ENCODE results near the gene PRDX2. TPM values are rescaled to one million over a fixed set of nuclear protein-coding genes. Genes with fewer than 3 reads are reported as not detected.
"Not testable (repeated sequence)": the region's sequence is repeated elsewhere in the genome, so short reads cannot be mapped to it uniquely, and the experiment has no call there.

PRDX2 gene
- polyA plus RNA-seq, 5 donors: 197 to 304 (median 214) TPM

DNA sequence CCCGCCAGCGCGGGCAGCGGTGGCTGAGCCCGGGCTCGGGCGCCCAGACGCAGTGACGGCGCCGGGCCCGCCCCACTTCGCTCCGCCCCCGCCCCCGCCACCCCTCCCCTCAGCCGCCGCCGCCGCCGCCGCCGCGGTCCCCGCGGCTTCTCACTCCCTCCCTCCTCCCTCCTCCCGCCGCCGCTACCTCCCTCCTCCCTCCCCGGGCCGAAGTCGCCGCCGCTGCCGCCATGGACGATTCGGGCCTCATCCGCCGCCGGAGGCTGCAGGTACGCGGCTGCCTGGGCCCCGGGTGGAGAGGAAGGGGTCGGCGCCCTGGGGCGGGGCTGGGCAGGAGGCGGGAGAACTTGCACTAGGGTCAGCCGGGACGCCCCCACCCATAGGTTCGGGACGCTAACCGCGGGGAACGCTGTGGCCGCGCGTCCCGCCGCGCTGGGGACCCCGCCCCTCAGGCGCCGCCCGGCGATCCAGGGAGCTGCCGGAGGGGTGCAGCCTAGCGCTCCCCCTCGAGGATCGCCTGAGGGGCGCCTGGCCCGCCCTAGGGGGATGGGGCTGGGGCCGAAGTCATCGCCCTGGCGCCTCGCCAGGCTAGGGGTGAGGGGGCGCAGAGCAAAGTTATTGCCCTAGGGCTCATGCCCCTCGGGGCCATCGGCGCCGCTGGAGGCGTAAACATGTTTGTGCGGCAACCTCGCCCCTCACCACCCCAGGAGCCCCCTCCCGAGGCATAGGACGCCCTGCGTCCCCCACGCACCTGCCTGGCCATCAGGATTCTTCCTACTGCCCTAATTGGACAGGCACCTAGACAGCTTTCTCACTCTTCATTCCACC is 32.4 kb upstream of the PRDX2 start:
- DNase-seq: no peak

DNA sequence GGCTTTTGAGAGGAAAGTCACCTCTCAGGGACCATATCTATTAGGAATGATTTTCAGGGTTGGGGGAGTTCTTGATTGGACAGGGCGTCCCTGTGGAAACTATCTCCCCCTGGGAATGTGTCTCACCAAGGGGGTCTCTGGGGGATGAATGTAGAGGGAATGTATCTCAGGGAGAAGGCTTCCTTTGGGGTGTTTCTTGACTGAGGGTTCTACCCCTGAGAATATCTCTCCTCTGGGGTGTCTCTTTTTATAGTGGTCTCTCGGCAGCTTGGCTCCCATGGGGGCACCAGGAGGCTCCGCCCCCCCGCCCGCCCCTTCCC is 31.8 kb upstream of the PRDX2 start:
- no peak for DNase-seq

DNA sequence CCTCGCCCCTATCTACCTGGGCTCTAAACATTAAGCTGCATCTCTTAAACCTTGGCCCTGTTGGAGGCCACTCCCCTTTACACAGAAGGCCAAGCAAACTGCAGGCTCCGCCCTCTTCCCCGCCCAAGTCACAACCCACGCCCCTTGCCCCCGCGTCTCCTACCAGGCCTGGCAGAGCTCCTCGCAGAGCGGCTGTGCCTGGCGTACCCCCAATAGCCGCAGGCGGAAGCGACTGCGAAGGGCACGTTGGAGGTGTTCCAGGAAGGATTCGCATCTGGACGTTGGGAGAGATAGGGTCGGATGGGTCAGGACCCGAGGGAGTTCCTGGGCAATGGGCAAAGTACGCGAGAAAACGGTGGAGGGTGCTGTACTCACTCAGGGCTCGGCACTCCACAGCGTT is 26.9 kb upstream of the PRDX2 start:
- DNase-seq: no peak

DNA sequence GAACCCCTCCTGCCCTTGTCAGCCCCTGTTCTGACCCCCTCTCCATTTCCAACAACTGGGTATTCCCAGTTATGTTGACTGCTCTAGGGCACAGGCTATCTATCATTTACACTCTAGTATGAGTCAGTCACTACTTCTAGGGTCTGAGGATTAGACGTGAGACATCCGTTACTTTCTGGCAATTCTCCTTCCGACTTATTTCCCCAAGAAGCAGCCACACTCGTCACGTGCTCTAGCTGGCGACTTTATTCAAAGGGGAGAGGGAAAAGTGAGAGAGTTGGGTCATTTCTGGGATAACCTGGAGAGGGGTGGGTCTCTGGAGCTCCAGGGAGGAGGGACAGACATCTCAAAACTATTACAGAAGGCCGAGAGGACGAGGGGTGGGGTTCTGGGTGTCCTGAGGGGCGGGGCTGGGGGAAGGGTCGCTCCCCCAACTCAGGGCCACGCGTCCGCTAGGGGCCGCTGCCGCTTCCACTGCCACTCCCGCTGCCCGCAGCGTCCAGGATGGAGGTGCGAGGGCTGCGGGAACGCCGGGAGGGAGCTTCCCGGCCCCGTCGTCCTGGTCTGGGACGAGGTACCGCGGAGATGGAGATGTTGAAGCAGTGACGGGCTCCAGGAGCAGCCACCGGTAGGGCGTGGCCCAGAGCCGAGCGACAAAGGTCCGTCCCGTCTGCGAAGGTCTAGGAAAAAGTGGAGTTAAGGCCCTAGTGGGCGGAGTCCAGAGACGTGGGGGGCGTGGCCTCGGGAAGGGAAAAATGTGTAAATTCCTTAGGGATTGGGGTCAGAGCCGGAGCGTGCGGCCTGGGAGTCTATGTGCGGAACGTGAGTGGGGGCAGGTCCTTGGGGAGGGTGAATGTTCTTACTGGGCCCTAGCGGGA is 23.9 kb upstream of the PRDX2 start:
- DNase-seq: no peak

DNA sequence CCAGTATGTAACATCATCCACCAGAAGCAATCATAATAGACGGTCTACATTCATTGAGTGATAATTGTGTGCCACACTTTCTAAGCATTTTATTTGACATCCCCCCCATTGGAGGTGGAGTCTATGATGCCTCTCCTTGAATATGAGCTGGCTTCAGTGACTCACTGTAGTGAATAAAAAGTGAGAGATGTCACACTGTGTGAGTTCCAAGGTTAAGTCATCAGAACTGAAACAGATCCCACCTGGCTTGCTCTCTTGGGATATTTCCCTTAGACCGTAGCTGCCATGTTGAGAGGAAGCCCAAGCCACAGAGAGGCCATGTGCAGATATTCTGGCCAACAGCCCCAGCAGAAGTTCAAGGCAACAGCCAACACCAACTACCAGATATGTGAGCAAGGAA is 20.2 kb upstream of the PRDX2 start:
- DNase-seq: no peak

DNA sequence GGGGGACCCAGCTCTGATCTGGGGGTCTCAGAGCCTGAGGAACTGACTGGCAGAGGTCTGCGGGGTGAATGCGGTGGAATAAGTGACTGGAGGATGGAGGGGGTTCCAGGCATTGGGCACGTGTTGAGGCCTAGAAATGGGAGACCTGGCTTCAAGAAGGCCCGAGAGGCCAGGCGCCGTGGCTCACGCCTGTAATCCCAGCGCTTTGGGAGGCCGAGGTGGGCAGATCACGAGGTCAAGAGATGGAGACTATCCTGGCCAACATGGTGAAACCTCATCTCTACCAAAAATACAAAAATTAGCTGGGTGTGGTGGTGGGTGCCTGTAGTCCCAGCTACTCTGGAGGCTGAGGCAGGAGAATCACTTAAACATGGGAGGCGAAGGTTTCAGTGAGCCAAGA is 16.2 kb upstream of the PRDX2 start:
- DNase-seq: not testable (repeated sequence)

DNA sequence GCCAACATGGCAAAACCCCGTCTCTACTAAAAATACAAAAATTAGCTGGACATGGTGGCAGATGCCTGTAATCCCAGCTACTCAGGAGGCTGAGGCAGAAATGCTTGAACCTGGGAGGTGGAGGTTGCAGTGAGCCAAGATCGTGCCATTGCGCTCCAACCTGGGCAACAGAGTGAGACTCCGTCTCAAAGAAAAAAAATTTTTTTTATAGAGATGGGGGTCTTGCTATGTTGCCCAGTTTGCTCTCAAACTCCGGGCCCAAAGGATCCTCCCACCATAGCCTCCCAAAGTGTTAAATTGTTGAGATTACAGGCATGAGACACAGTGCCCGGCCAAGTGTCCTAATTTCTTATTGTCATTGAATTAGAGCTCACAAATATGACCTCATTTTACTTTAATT is 15.6 kb upstream of the PRDX2 start:
- not testable (repeated sequence) for DNase-seq

DNA sequence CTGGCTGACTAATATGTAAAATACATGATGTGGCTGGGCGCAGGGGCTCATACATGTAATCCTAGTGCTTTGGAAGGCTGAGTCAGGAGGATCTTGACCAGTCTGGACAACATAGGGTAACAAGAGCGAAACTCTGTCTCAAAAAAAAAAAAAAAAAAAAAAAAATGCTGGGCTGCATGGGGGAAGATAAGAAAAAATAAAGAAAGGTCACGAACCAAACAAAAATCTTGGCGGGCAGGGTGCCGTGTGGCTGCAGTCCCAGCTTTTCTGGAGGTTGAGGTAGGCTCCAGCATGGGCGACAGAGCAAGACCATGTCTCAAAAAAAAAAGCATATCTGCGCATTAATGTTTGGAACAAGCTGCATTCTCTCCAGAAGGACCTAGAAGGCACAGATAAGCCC is 13.5 kb upstream of the PRDX2 start:
- no peak for DNase-seq

DNA sequence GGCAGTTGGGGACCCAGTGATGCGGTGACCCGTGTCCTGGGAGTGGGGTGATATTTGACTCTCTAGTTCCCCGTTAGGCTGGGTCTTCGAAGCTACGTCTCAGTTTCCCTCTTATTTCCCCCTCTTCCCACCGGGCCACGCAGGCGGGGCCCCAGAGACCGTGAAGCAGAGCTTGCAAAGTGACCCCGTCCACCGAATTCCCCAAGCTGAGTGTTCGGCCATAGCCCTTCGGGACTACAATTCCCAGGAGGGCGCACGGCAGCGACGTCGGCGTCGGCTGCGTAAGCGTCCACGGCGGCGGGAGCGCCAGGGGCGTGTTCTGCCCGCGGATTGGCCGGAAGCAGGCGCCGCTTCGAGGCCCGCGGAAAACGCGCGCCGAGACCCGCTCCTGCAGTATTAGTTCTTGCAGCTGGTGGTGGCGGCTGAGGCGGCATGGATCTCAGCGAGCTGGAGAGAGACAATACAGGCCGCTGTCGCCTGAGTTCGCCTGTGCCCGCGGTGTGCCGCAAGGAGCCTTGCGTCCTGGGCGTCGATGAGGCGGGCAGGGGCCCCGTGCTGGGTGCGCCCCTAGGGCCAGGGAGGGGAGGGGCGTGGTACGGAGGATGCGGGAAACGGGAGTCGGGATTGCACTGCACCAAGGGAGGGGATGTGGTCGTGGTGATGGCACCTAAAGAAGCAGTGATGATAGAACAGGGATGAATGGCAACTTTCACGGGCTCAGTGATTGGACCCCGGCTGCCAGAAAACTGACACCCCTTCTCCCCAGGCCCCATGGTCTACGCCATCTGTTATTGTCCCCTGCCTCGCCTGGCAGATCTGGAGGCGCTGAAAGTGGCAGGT is 4.9 kb upstream of the PRDX2 start, which contains the start of gene RNASEH2A:
RNASEH2A (plus strand) TSS at position 343 of the 840 bp plus-strand sequence; CDS start at position 433, 90 bp downstream.
- DNase-seq: peak; percentile 85 to 87

DNA sequence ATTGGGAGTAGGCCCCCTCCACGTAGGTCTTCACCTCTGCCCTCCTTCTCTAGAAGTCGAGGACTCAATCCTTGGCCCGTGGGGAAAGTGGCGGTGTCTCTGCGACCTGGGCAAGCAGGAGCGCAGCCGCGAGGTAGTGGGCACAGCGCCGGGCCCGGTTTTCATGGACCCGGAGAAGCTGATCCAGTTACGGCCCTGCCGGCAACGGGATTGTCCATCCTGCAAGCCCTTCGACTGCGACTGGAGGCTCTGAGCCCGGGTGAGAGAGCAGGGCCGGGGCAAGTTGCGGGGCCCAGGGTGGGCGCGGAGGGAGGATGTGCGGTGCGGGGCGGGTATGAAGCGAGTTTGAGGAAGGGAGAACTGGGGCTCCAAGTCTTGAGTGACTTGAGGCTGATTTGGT is 2.5 kb upstream of the PRDX2 start:
- no peak for DNase-seq

DNA sequence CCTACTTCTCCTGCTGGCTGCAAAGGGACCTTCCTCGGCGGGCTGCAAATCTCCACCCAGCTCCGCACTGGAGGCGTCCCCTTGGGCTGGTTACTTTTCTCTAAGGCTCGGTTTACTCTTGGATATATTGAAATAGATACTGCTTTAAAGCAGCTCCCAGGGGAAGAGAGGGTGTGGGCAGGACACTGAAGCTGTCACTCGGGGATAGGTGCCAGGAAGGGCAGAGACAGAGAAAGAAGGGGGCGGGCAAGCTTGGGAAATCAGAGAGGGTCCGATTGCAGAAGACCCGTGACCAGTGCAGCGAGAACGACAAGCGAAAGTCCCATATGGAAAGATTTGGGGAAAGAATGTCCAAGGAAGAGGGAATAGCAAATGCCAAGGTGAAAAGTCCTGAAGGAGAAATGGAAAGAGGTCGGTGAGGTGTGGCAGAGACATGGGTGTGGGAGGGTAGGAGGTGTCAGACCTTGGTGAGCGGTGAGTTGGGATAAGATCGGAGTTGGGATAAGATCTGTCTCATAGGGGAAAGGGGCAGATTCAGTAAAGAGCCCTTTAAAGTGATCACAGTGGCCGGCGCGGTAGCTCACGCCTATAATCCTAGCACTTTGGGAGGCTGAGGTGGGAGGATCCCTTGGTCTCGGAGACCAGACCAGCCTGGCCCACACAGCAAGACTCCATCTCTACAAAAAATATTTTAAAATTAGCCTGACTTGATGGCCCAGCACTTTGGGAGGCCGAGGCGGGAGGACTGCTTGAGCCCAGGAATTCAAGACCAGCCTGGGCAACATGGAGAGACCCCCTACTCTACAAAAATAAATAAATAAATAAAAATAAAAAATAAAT is 887 bp upstream of the PRDX2 start:
- DNase-seq: no peak

DNA sequence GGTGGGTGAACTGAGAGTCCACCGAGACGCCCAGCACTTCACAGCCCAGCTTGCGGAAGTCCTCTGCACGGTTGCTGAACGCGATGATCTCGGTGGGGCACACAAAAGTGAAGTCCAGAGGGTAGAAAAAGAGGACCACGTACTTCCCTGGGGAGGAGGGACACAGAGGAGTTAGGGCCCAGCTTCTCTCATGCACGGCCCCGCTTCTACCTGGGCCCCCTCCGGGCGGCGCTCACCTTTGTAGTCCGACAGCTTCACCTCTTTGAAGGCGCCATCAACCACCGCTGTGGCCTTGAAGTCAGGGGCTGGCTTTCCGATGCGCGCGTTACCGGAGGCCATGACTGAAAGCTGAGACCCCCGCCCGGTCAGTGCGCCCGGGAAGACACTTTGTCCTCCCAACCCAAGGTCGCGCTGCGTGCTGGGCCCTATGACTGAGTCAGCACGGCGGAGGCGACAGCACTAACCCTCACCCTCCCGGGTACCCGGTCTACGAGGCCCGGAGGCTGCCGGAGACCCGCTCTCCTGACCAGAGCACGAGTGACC is 606 bp downstream of the PRDX2 start:
- DNase-seq: no peak

DNA sequence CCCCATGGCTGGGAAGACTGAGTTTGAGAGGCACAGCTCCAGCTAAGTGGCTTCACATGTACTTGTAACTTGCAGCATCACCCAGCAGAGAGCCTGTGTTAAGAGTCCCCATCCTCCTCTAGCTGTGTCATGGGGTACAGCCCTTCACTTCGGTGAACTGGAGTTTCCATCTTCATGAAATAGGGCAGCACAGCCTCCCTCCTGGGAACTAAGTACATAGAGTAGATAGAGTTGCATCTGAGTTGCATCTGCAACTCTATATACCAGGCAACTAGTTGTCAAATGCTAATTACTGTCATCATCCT is 1.2 kb downstream of the PRDX2 start:
- DNase-seq: no peak

DNA sequence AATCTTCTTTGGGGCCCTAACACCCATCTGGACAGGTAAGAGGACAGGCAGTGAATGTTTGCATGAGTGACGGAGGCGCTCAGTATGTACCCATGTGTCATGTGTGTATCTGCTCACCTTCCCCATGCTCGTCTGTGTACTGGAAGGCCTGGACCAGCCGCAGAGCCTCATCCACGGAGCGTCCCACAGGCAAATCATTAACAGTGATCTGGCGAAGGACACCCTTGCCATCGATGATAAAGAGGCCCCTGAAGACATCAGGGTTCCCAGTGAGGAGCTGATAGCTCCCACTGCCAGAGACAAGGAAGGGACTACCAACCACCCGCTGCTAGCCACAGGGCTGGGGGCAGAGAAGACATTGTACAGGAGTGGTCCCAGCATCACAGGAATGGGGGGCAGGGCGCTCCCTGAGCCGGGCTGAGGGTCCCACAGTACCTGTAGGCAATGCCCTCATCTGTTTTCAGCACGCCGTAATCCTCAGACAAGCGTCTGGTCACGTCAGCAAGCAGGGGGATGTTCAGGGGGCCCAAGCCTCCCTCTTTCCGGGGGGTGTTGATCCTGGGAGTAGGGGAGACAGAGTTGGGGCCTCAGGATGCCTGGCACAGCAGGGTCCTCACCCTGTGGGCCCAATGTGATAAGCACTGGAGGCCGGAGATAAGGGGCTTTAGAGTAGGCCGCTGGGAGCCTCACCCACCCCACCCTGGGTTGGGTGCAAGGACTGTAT is 1.7 kb downstream of the PRDX2 start:
- DNase-seq: no peak

DNA sequence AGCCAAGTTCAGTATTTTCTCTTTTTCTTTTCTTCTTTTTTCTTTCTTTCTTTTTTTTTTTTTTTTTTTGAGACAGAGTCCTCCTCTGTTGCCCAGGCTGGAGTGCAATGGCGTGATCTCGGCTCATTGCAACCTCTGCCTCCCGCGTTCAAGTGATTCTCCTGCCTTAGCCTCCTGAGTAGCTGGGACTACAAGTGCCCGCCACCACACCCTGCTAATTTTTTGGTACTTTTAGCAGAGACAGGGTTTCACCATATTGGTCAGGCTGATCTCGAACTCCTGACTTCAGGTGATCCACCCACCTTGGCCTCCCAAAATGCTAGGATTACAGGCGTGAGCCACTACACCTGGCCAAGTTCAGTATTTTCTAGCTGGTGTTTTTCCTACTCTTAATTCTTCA is 4.0 kb downstream of the PRDX2 start:
- DNase-seq: not testable (repeated sequence)

DNA sequence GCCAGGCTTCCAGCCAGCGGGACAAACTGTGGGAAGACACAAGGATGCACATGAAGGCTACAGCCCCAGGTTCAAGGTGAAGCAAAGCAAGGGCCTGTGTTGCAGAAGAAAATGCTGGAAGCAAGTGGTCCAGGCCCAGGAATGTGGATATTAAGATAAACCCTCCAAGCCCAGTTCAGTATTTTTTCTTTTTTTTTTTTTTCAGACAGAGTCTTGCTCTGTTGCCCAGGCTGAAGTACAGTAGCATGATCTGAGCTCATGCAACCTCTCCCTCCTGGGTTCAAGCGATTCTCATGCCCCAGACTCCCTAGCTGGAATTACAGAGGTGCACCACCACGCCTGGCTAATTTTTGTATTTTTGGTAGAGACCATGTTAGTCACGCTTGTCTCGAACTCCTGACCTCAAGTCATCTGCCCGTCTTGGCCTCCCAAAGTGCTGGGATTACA is 4.4 kb downstream of the PRDX2 start:
- no peak for DNase-seq

DNA sequence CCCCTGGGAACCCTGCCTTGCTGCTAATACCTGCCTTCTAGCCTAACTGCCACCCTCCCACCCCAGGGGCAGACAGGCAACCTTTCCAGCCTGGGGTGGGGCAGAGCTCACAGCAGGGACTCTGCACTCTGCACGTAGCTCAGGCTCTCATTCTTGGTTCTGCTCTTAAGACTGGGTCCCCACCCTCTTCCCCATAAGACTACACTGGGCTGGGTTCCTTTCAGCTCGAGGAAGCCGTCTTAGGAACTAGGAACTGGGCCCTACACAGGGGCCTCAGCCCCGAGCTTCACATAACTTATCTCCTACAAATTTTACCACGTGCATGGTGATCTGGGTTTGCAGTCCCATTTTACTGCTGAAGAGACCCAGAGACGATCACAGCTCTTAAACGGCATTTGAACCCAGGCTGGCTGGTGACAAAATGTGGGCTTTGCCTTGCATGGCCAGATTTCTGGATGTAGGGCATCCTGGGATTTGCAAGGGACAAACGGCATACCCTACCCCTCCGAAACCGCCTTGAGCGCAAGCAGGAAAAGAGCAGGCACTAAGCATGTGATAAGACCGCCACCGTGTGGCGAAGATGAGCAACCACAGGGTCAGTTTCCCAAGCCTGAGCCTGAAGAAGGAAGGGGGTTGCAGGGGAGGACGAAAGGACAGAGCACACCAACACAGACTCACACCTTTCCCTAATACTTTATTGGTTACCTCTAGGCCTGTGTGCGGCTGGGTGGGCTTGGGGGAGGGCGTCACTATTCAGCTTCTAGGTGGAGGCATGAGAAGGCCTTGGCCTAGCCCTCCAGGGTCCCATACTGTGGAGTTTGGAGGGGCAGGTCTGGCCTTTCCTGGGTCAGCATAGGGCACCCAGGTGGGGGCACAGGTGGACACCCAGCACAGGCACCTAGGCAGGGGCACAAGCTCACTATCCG is 5.2 kb downstream of the PRDX2 start:
- DNase-seq: peak; percentile 78 to 82

DNA sequence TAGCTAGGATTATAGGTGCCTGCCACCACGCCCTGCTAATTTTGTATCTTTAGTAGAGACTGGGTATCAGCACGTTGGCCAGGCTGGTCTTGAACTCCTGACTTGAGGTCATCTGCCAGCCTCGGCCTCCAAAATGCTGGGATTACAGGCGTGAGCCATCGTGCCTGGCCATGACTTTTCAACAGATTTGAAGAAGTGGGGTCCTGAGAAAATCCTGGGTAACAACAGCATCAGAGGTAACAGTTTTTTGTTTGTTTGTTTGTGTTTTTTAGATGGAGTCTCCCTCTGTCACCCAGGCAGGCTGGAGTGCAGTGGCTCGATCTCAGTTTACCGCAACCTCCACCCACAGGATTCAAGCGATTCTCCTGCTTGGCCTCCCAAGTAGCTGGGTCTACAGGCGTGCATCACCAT is 6.6 kb downstream of the PRDX2 start:
- DNase-seq: no peak

Data from right lung (tissue), 5 donors.